Neural cell (in vitro differentiated cells): ENCODE measurements around the gene H1-8. TPM values are rescaled to one million over a fixed set of nuclear protein-coding genes. Genes with fewer than 3 reads are reported as not detected.

Source experiments
- H2AFZ ChIP-seq: fragments of 200-600, 300-800 bp; sonication (generic), shearing (Covaris generic); 2 replicates; pipeline ENCODE4 v1.6.0; 2014; ENCODE audit warnings: low read depth, mild to moderate bottlenecking, antibody characterized with exemption, low read length, moderate library complexity
- H3F3A ChIP-seq: fragments of 200-600 bp; shearing (Covaris generic); 2 replicates; pipeline ENCODE4 v1.6.1; 2016; ENCODE audit warnings: mild to moderate bottlenecking, moderate library complexity, mixed read lengths, antibody characterized with exemption, low read length; ENCODE audit not compliant: insufficient read depth, poor library complexity, severe bottlenecking
- H3K27ac ChIP-seq: fragments of 200-600, 300-800 bp; sonication (generic), shearing (Covaris generic); 2 replicates; pipeline ENCODE4 v1.5.1; 2014; ENCODE audit warnings: mild to moderate bottlenecking, low read length, moderate library complexity
- H3K27me3 ChIP-seq: fragments of 300-800, 200-600 bp; sonication (generic), shearing (Covaris generic); 2 replicates; pipeline ENCODE4 v1.6.0; 2014; ENCODE audit warnings: mild to moderate bottlenecking, low read depth, low read length, moderate library complexity; ENCODE audit not compliant: insufficient read depth
- H3K36me3 ChIP-seq: fragments of 300-800, 200-600 bp; sonication (generic), shearing (Covaris generic); 2 replicates; pipeline ENCODE4 v1.5.1; 2014; ENCODE audit warnings: mild to moderate bottlenecking, antibody characterized with exemption, low read length, moderate library complexity; ENCODE audit not compliant: insufficient read depth
- H3K4me2 ChIP-seq: fragments of 300-800, 200-600 bp; sonication (generic), shearing (Covaris generic); 2 replicates; pipeline ENCODE4 v1.6.0; 2014; ENCODE audit warnings: mild to moderate bottlenecking, low read length
- H3K4me3 ChIP-seq: fragments of 300-800, 200-600 bp; sonication (generic), shearing (Covaris generic); 2 replicates; pipeline ENCODE4 v1.5.1; 2014; ENCODE audit warnings: mild to moderate bottlenecking, low read length, moderate library complexity
- H3K79me2 ChIP-seq: fragments of 200-600 bp; shearing (Covaris generic); replicated peaks from 2 replicates; pipeline ENCODE4 v1.6.0; 2014; ENCODE audit warnings: mild to moderate bottlenecking, low read length, moderate library complexity; ENCODE audit not compliant: insufficient read depth
- H3K9ac ChIP-seq: fragments of 300-800, 200-600 bp; sonication (generic), shearing (Covaris generic); 2 replicates; pipeline ENCODE4 v1.6.1; 2016; ENCODE audit warnings: mild to moderate bottlenecking, low read length, mixed read lengths
- H3K9me2 ChIP-seq: fragments of 200-600 bp; shearing (Covaris generic); 2 replicates; pipeline ENCODE4 v1.6.1; 2016; ENCODE audit warnings: mild to moderate bottlenecking, low read length, mixed read lengths; ENCODE audit not compliant: insufficient read depth
- H3K9me3 ChIP-seq: fragments of 200-600, 300-800 bp; sonication (generic), shearing (Covaris generic); 2 replicates; pipeline ENCODE4 v1.6.1; 2016; ENCODE audit warnings: mild to moderate bottlenecking, mixed run types, low read length, moderate library complexity, mixed read lengths
- H4K20me1 ChIP-seq: fragments of 200-600 bp; shearing (Covaris generic); 2 replicates; pipeline ENCODE4 v1.6.1; 2016; ENCODE audit warnings: mild to moderate bottlenecking, mixed run types; ENCODE audit not compliant: insufficient read depth
- CTCF ChIP-seq: fragments of 450-650 bp; IDR thresholded peaks from 2 replicates; pipeline ENCODE4 v1.5.1; 2014; ENCODE audit warnings: antibody characterized with exemption, mild to moderate bottlenecking, moderate library complexity; ENCODE audit not compliant: poor library complexity, severe bottlenecking
- EP300 ChIP-seq: fragments of 450-650 bp; conservative IDR thresholded peaks from 2 replicates; pipeline ENCODE4 v1.6.1; 2014; ENCODE audit warnings: antibody characterized with exemption, mild to moderate bottlenecking, moderate library complexity; ENCODE audit not compliant: poor library complexity, severe bottlenecking
- EZH2 ChIP-seq: fragments of 200-600, 300-800 bp; shearing (Covaris generic), sonication (generic); IDR thresholded peaks from 2 replicates; pipeline ENCODE4 v1.6.1; 2014; ENCODE audit warnings: antibody characterized with exemption, low read length, borderline replicate concordance, mild to moderate bottlenecking; ENCODE audit not compliant: insufficient read depth, poor library complexity, severe bottlenecking
- MXI1 ChIP-seq: fragments of 450-650 bp; conservative IDR thresholded peaks from 2 replicates; pipeline ENCODE4 v1.6.1; 2014; ENCODE audit warnings: antibody characterized with exemption, mild to moderate bottlenecking; ENCODE audit not compliant: poor library complexity, severe bottlenecking
- POLR2AphosphoS5 ChIP-seq: IDR thresholded peaks from 2 replicates; pipeline ENCODE4 v1.6.1; 2012
- RAD21 ChIP-seq: fragments of 450-650 bp; conservative IDR thresholded peaks from 2 replicates; pipeline ENCODE4 v1.6.1; 2014; ENCODE audit warnings: antibody characterized with exemption, mild to moderate bottlenecking, moderate library complexity
- REST ChIP-seq: IDR thresholded peaks from 2 replicates; pipeline ENCODE4 v1.6.1; 2012; ENCODE audit warnings: borderline replicate concordance
- SMC3 ChIP-seq: fragments of 450-650 bp; conservative IDR thresholded peaks from 2 replicates; pipeline ENCODE4 v1.6.1; 2014; ENCODE audit warnings: antibody characterized with exemption, mild to moderate bottlenecking, moderate library complexity; ENCODE audit not compliant: poor library complexity
- TAF1 ChIP-seq: IDR thresholded peaks from 2 replicates; pipeline ENCODE4 v1.6.1; 2012; ENCODE audit warnings: low read depth
- polyA plus RNA-seq: library from polyadenylated mRNA; depleted of rRNA; stranded (reverse); fragments of >200 nt; gene quantifications from 2 replicates; pipeline ENCODE4 v1.2.3, GENCODE V29; 2014

Gene H1-8
- polyA plus RNA-seq, 1 donor from 2014 or later = not detected

GRCh38 chr3:129581623-129582022 is 38.6 kb downstream of the H1-8 start:
- no peaks in the 10 kb centered on the region for H3K36me3 ChIP-seq
- H3K27ac ChIP-seq = no peak overlapping the region
- H3K79me2 ChIP-seq = no peaks in the 10 kb centered on the region
- TF ChIP-seq TAF1 (no peak), SMC3 (no peak), POLR2AphosphoS5 (no peak), EZH2 (no peak), EP300 (no peak), MXI1 (no peak), CTCF (no peak), REST (no peak), RAD21 (no peak)
- H3K9me2 ChIP-seq = no peaks in the 10 kb centered on the region
- no peak overlapping the region for H3K4me3 ChIP-seq
- H3K4me2 ChIP-seq = no peak overlapping the region
- no peaks in the 10 kb centered on the region for H3K27me3 ChIP-seq
- no peak overlapping the region for H3K9ac ChIP-seq
- H3K9me3 ChIP-seq = no peaks in the 10 kb centered on the region
- H2AFZ ChIP-seq = no peak overlapping the region
- H4K20me1 ChIP-seq = no peaks in the 10 kb centered on the region
- H3F3A ChIP-seq = no peaks in the 10 kb centered on the region

- H3K27ac ChIP-seq = no peak overlapping the region
- no peak overlapping the region for H2AFZ ChIP-seq
- H3K9me3 ChIP-seq = no peaks in the 10 kb centered on the region
- no peaks in the 10 kb centered on the region for H3K79me2 ChIP-seq
- H3K4me3 ChIP-seq = no peak overlapping the region
- no peak overlapping the region for H3K9ac ChIP-seq
- no peak overlapping the region for H3K4me2 ChIP-seq
- TF ChIP-seq EP300 (no peak), RAD21 (no peak), REST (no peak)
- H3K36me3 ChIP-seq = no peaks in the 10 kb centered on the region
- no peaks in the 10 kb centered on the region for H4K20me1 ChIP-seq
- H3K9me2 ChIP-seq = no peaks in the 10 kb centered on the region
- no peaks in the 10 kb centered on the region for H3K27me3 ChIP-seq
- H3F3A ChIP-seq = no peaks in the 10 kb centered on the region
Observed at GRCh38 chr3:129582799-129583198, 39.8 kb downstream of the H1-8 start.
